H9 (cell line): ENCODE data around the gene CLIC6. TPM values are rescaled to one million over a fixed set of nuclear protein-coding genes. Genes with fewer than 3 reads are reported as not detected.

ENCODE experiments used
- DNase-seq: peaks from one replicate; pipeline ENCODE4 v3.0.0-alpha.2; 2017
- H2AFZ ChIP-seq: one replicate; pipeline ENCODE4 v1.6.1; 2013; ENCODE audit warnings: mild to moderate bottlenecking, low read length, control low read depth, moderate library complexity
- H2AK5ac ChIP-seq: 2 replicates; pipeline ENCODE4 v1.6.1; 2013; ENCODE audit warnings: low read length, control low read depth, mixed read lengths; ENCODE audit not compliant: insufficient read length
- H2BK120ac ChIP-seq: one replicate; pipeline ENCODE4 v1.6.1; 2013; ENCODE audit warnings: low read depth, mild to moderate bottlenecking, low read length, control low read depth, inconsistent platforms; ENCODE audit not compliant: poor library complexity, severe bottlenecking
- H2BK12ac ChIP-seq: 2 replicates; pipeline ENCODE4 v1.6.1; 2013; ENCODE audit warnings: low read length, control low read depth, mixed read lengths, low read depth; ENCODE audit not compliant: insufficient read length
- H2BK15ac ChIP-seq: 2 replicates; pipeline ENCODE4 v1.6.1; 2013; ENCODE audit warnings: low read depth, low read length, control low read depth
- H2BK20ac ChIP-seq: one replicate; pipeline ENCODE4 v1.6.1; 2013; ENCODE audit warnings: low read depth, mild to moderate bottlenecking, low read length, control low read depth, inconsistent platforms; ENCODE audit not compliant: poor library complexity, severe bottlenecking
- H2BK5ac ChIP-seq: 2 replicates; pipeline ENCODE4 v1.6.1; 2013; ENCODE audit warnings: low read length, control low read depth, mixed read lengths; ENCODE audit not compliant: insufficient read length
- H3K14ac ChIP-seq: 2 replicates; pipeline ENCODE4 v1.6.1; 2013; ENCODE audit warnings: low read length, control low read depth; ENCODE audit not compliant: insufficient read depth
- H3K18ac ChIP-seq: 2 replicates; pipeline ENCODE4 v1.6.1; 2013; ENCODE audit warnings: low read depth, mild to moderate bottlenecking, mixed read lengths, low read length, control low read depth; ENCODE audit not compliant: insufficient read length
- H3K23ac ChIP-seq: 2 replicates; pipeline ENCODE4 v1.6.1; 2013; ENCODE audit warnings: low read length, control low read depth, mixed read lengths, low read depth; ENCODE audit not compliant: insufficient read length
- H3K23me2 ChIP-seq: 2 replicates; pipeline ENCODE4 v1.6.1; 2013; ENCODE audit warnings: low read depth, mild to moderate bottlenecking, mixed read lengths, low read length, control low read depth; ENCODE audit not compliant: insufficient read length, poor library complexity, severe bottlenecking
- H3K27ac ChIP-seq: 2 replicates; pipeline ENCODE4 v1.5.1; 2013; ENCODE audit warnings: low read length, control low read depth, mixed read lengths, low read depth; ENCODE audit not compliant: insufficient read length
- H3K27me3 ChIP-seq: 2 replicates; pipeline ENCODE4 v1.6.1; 2013; ENCODE audit warnings: low read length, control low read depth, inconsistent platforms; ENCODE audit not compliant: insufficient read depth
- H3K4ac ChIP-seq: 2 replicates; pipeline ENCODE4 v1.6.1; 2013; ENCODE audit warnings: low read depth, mild to moderate bottlenecking, control low read depth, inconsistent platforms, low read length, moderate library complexity
- H3K4me1 ChIP-seq: 2 replicates; pipeline ENCODE4 v1.6.1; 2013; ENCODE audit warnings: low read length, control low read depth, inconsistent platforms; ENCODE audit not compliant: insufficient read depth
- H3K4me2 ChIP-seq: 2 replicates; pipeline ENCODE4 v1.6.1; 2013; ENCODE audit warnings: low read length, control low read depth, mixed read lengths; ENCODE audit not compliant: insufficient read length, insufficient read depth
- H3K56ac ChIP-seq: 2 replicates; pipeline ENCODE4 v1.6.1; 2013; ENCODE audit warnings: low read depth, mild to moderate bottlenecking, mixed read lengths, low read length, control low read depth; ENCODE audit not compliant: insufficient read length
- H3K79me1 ChIP-seq: 2 replicates; pipeline ENCODE4 v1.6.1; 2013; ENCODE audit warnings: low read depth, mild to moderate bottlenecking, moderate library complexity, low read length, control low read depth, inconsistent platforms; ENCODE audit not compliant: insufficient read depth, poor library complexity, severe bottlenecking
- H3K79me2 ChIP-seq: 2 replicates; pipeline ENCODE4 v1.6.1; 2013; ENCODE audit warnings: low read length, control low read depth, inconsistent platforms; ENCODE audit not compliant: insufficient read depth
- H3K9ac ChIP-seq: 2 replicates; pipeline ENCODE4 v1.6.1; 2013; ENCODE audit warnings: low read length, control low read depth, mixed read lengths; ENCODE audit not compliant: insufficient read length; ENCODE audit errors: extremely low read depth
- H3K9me3 ChIP-seq: one replicate; pipeline ENCODE4 v1.6.1; 2013; ENCODE audit warnings: low read depth, low read length, inconsistent platforms; ENCODE audit not compliant: control insufficient read depth
- H3T11ph ChIP-seq: one replicate; pipeline ENCODE4 v1.6.1; 2013; ENCODE audit warnings: mild to moderate bottlenecking, low read length, control low read depth, inconsistent platforms
- H4K20me1 ChIP-seq: one replicate; pipeline ENCODE4 v1.6.1; 2013; ENCODE audit not compliant: control insufficient read depth, insufficient read length, insufficient read depth
- H4K5ac ChIP-seq: 2 replicates; pipeline ENCODE4 v1.6.1; 2013; ENCODE audit warnings: low read depth, mild to moderate bottlenecking, mixed read lengths, low read length, control low read depth; ENCODE audit not compliant: insufficient read length
- H4K8ac ChIP-seq: replicated peaks from 2 replicates; pipeline ENCODE4 v1.6.1; 2013; ENCODE audit warnings: low read length, control low read depth, mixed read lengths, low read depth; ENCODE audit not compliant: insufficient read length
- H4K91ac ChIP-seq: 2 replicates; pipeline ENCODE4 v1.6.1; 2013; ENCODE audit warnings: low read depth, mild to moderate bottlenecking, moderate library complexity, mixed read lengths, low read length, control low read depth; ENCODE audit not compliant: insufficient read length
- H3K27ac Mint-ChIP-seq, 3 experiments: 2 replicates in 2 of 3; 3 replicates in 1 of 3; pipeline ENCODE4 v1.8.0; 2020 to 2021; ENCODE audit warnings: mixed read lengths in 3 of 3, mild to moderate bottlenecking in 1 of 3, moderate library complexity in 1 of 3
- H3K27me3 Mint-ChIP-seq: 2 replicates; pipeline ENCODE4 v1.8.0; 2021; ENCODE audit warnings: low read depth, mild to moderate bottlenecking, moderate library complexity, mixed read lengths
- H3K36me3 Mint-ChIP-seq, 3 experiments: 2 replicates in 2 of 3; 3 replicates in 1 of 3; pipeline ENCODE4 v1.8.0; 2020 to 2021; ENCODE audit warnings: low read depth in 3 of 3, mixed read lengths in 3 of 3; ENCODE audit not compliant: insufficient read depth in 1 of 3
- H3K4me1 Mint-ChIP-seq, 2 experiments: 2 replicates each; pipeline ENCODE4 v1.8.0; 2020; ENCODE audit warnings: mixed read lengths in 2 of 2
- H3K4me3 Mint-ChIP-seq, 2 experiments: 2 replicates in 1 of 2; 3 replicates in 1 of 2; pipeline ENCODE4 v1.8.0; 2020 to 2021; ENCODE audit warnings: mild to moderate bottlenecking in 2 of 2, mixed read lengths in 2 of 2, moderate library complexity in 1 of 2
- H3K9me3 Mint-ChIP-seq, 2 experiments: 2 replicates in 1 of 2; 3 replicates in 1 of 2; pipeline ENCODE4 v1.8.0; 2020; ENCODE audit warnings: mild to moderate bottlenecking in 2 of 2, mixed read lengths in 2 of 2, moderate library complexity in 1 of 2
- WGBS: extraction: QIAGEN DNeasy Blood & Tissue Kit; methylation state at CpG from one replicate; pipeline ENCODE4 v1.1.7; 2013; ENCODE audit warnings: missing lambda C conversion rate, low lambda C conversion rate, mixed read lengths; ENCODE audit not compliant: insufficient read length; ENCODE audit errors: extremely low coverage; 5-methylcytosine and 5-hydroxymethylcytosine counted together
- total RNA-seq: library from RNA; stranded (reverse); gene quantifications from 2 replicates; pipeline ENCODE4 v1.2.1, GENCODE V29; 2021
- TF ChIP-seq, protein P1 (sequence below): fragments of 200-600 bp; sonication (generic); conservative IDR thresholded peaks from 3 replicates; pipeline ENCODE4 v1.8.0; 2021; ENCODE audit warnings: antibody characterized with exemption, mild to moderate bottlenecking

The CLIC6 gene
- total RNA-seq, 1 experiment from 2014 or later, result 1.3 TPM

DNA sequence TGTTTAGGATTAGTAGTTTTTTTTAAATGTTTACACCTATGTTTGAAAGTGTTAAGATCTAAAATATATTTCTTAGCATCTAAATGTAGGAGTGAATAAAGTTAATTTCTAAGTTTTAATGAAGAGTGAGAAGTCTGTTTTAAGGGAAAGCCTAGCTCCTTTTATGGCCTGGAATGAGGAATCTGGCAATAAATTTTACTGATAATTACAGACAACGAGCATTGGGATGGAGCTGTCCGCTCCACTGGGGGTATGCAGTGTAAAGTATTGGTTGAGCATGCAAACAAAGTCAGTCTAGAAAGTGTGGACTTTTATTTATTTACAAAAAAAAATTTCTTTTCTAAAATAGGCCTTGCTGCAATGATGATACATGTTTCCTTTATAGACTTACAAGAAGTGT, 19.0 kb downstream of the CLIC6 start:
- TF ChIP-seq, protein P1, sequence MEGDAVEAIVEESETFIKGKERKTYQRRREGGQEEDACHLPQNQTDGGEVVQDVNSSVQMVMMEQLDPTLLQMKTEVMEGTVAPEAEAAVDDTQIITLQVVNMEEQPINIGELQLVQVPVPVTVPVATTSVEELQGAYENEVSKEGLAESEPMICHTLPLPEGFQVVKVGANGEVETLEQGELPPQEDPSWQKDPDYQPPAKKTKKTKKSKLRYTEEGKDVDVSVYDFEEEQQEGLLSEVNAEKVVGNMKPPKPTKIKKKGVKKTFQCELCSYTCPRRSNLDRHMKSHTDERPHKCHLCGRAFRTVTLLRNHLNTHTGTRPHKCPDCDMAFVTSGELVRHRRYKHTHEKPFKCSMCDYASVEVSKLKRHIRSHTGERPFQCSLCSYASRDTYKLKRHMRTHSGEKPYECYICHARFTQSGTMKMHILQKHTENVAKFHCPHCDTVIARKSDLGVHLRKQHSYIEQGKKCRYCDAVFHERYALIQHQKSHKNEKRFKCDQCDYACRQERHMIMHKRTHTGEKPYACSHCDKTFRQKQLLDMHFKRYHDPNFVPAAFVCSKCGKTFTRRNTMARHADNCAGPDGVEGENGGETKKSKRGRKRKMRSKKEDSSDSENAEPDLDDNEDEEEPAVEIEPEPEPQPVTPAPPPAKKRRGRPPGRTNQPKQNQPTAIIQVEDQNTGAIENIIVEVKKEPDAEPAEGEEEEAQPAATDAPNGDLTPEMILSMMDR, result no peak
- H3T11ph ChIP-seq, result no peak overlapping the region
- Mint-ChIP-seq H3K27me3 (no peaks in the 10 kb centered on the region), H3K9me3 (peaks cover 0 to 6% of the 10 kb centered on the region in 2 experiments; a peak in 2 of 5 replicates), H3K4me1 (peaks cover 14 to 16% of the 10 kb centered on the region in 2 experiments), H3K27ac (no peak overlapping the region), H3K4me3 (no peak overlapping the region), H3K36me3 (no peaks in the 10 kb centered on the region; a peak in 1 of 7 replicates)
- H3K56ac ChIP-seq, result no peak overlapping the region
- H3K9ac ChIP-seq, result no peak overlapping the region
- H2BK20ac ChIP-seq, result no peak overlapping the region
- H3K79me2 ChIP-seq, result no peaks in the 10 kb centered on the region
- H2AFZ ChIP-seq, result no peak overlapping the region
- H3K14ac ChIP-seq, result no peak overlapping the region
- H4K91ac ChIP-seq, result no peak overlapping the region
- H3K27me3 ChIP-seq, result no peaks in the 10 kb centered on the region
- H2BK12ac ChIP-seq, result no peak overlapping the region
- WGBS, result no CpG with 5 or more reads among the region's 2 CpGs
- H3K79me1 ChIP-seq, result no peaks in the 10 kb centered on the region
- H3K23ac ChIP-seq, result no peak overlapping the region
- no peaks in the 10 kb centered on the region for H3K9me3 ChIP-seq
- no peak overlapping the region for H3K4me2 ChIP-seq
- H4K5ac ChIP-seq, result no peak overlapping the region
- no peak overlapping the region for H3K18ac ChIP-seq
- no peak overlapping the region for H2BK5ac ChIP-seq
- H4K8ac ChIP-seq, result no peak overlapping the region
- no peak for DNase-seq
- no peak overlapping the region for H3K4ac ChIP-seq
- no peak overlapping the region for H3K27ac ChIP-seq
- H4K20me1 ChIP-seq, result no peaks in the 10 kb centered on the region
- H3K23me2 ChIP-seq, result no peaks in the 10 kb centered on the region
- H2BK15ac ChIP-seq, result no peak overlapping the region
- no peak overlapping the region for H2AK5ac ChIP-seq
- H3K4me1 ChIP-seq, result peaks cover 4% of the 10 kb centered on the region; the same call in 1 of the 2 replicates
- no peak overlapping the region for H2BK120ac ChIP-seq
